ENCODE measurements around the gene PTGER4.
"Not testable (repeated sequence)": the region's sequence is repeated elsewhere in the genome, so short reads cannot be mapped to it uniquely, and the experiment has no call there.

PTGER4 gene

GRCh38 chr5:40694433-40694832, 14.7 kb downstream of the PTGER4 start:
- DNase-seq = no peak

GRCh38 chr5:40700116-40700782, 20.5 kb downstream of the PTGER4 start:
- DNase-seq = no peak

- not testable (repeated sequence) for DNase-seq
Observed at GRCh38 chr5:40702027-40702426, 22.3 kb downstream of the PTGER4 start.

GRCh38 chr5:40705484-40705883, 25.8 kb downstream of the PTGER4 start:
- not testable (repeated sequence) for DNase-seq

- not testable (repeated sequence) for DNase-seq
Observed at GRCh38 chr5:40710575-40710974, 30.9 kb downstream of the PTGER4 start.

- no peak for DNase-seq
Observed at GRCh38 chr5:40714001-40714400, 34.3 kb downstream of the PTGER4 start.

GRCh38 chr5:40716000-40716399, 36.3 kb downstream of the PTGER4 start:
- no peak for DNase-seq

GRCh38 chr5:40716590-40716989, 36.9 kb downstream of the PTGER4 start:
- DNase-seq = no peak

- DNase-seq = no peak
Observed at GRCh38 chr5:40717281-40717680, 37.6 kb downstream of the PTGER4 start.

GRCh38 chr5:40720069-40720468, 40.4 kb downstream of the PTGER4 start:
- DNase-seq = no peak

GRCh38 chr5:40722497-40722911, 42.8 kb downstream of the PTGER4 start:
- not testable (repeated sequence) for DNase-seq

GRCh38 chr5:40733434-40733833, 53.7 kb downstream of the PTGER4 start:
- no peak for DNase-seq

GRCh38 chr5:40733879-40734563, 54.3 kb downstream of the PTGER4 start:
- no peak for DNase-seq

GRCh38 chr5:40734986-40735385, 55.3 kb downstream of the PTGER4 start:
- no peak for DNase-seq

- DNase-seq = no peak
Observed at GRCh38 chr5:40735609-40736008, 55.9 kb downstream of the PTGER4 start.

GRCh38 chr5:40736103-40736875, 56.6 kb downstream of the PTGER4 start:
- peak; percentile 4 for DNase-seq

GRCh38 chr5:40738502-40738901, 58.8 kb downstream of the PTGER4 start:
- no peak for DNase-seq
